HG03108 (cell line): ENCODE data around the gene KCNIP3.

Experiments
- ATAC-seq: cut with Tn5 transposase; IDR thresholded peaks from one replicate; pipeline ENCODE4 v1.9.1; 2021; ENCODE audit warnings: moderate library complexity; ENCODE audit not compliant: unreplicated experiment

KCNIP3 gene

DNA sequence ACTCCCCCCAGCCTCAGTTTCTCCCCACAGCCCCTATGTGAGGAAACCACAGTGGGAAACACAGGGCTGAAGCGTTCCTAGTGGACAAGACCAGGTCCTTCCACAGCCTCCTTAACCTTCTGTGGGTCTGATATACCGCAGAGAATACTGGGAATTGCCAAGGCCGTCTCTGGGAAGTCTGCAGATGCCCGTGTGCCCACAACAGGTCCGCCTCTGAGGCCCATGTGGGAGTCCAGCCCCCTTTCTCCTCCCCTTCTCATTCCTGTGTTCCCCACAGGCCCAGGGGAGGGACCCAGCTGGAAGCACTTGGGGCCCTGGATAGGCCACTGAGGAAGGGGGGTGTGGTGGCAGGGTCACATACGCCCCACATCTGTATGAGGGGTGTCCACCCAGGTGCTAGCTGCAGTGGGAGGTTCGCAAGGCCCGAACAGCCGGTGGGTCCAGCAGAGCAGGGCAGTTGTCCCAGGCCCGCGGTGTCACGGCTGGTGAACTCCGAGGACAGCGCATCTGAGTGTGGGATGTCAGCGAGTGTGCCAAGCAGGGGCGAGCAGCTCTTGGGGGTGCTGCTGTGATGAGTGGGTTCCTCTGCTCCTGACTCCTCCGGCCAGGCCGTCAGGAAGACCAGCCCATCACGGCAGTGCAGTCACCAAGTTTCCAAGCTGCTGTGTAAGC lies 2.4 kb upstream of the KCNIP3 start:
- no peak for ATAC-seq

DNA sequence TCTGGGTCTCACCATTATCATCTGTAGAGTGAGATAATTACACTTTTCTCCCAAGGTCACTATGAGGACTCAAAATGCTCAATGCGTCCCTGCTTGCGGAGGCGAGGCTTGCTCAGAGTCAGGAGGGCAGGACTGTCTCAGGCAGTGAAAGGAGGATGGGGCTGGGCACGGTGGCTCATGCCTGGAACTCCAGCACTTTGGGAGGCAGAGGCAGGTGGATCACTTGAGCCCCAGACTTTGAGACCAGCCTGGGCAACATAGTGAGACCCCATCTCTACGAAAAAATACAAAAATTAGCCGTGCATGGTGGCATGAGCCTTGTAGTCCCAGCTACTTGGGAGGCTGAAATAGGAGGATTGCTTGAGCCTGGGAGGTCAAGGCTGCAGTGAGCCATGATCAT lies 1.8 kb upstream of the KCNIP3 start:
- ATAC-seq, result no peak

DNA sequence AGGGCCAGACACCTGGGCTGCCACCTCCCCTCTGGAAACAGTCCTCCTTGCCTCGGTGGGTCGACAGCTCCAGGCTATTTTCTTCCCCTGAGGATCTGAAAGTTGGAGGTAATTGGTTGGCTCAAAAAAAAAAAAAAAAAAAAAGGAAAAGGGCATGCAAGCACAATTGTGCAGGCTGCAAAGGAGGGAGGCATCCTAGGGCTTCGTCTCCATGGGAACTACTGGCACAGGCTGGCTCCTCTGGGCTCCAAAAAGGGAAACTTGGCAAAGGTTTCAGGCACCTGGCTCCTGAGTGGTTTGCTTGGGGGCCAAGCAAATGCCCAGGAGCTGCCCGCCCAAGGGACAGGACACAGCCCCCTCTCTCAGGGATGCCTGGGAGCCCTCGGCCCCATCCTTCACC lies 1.1 kb upstream of the KCNIP3 start:
- no peak for ATAC-seq

DNA sequence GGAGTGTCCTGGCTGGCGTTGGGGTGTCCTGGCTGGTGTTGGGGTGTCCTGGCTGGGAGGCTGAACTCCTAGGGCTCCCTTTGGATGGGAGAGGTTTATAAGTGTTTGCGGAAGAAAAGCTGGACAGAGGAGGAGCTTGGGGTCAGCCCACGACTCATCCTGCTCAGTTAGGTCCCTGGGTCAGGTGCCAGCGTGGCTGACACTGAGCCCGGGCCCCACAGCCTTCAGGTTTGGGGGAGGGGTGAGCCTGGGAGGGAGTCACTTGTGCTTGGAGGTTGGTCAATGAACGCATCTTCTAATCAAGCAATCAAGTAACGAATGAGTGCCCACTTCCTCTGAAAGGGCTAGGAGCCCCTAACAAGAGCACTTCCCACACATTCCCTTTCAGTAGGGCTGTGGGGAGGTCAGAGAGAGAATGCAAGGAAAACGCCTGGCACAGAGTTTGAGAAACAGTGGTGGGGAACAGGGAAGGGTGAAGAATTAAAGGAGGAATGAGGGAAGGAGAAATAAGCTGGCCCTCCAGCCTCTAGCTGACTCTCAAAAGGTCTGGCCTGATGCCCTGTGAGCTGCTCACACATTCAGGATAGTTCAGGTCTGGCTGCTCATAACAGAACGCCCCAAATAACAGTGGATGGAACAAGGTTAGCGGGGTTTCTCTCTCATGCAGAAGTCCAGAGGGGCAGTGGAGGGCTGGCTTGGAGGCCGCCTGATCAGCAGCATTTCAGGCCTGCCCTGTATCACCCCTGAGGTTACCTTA lies 670 bp downstream of the KCNIP3 start:
- no peak for ATAC-seq

DNA sequence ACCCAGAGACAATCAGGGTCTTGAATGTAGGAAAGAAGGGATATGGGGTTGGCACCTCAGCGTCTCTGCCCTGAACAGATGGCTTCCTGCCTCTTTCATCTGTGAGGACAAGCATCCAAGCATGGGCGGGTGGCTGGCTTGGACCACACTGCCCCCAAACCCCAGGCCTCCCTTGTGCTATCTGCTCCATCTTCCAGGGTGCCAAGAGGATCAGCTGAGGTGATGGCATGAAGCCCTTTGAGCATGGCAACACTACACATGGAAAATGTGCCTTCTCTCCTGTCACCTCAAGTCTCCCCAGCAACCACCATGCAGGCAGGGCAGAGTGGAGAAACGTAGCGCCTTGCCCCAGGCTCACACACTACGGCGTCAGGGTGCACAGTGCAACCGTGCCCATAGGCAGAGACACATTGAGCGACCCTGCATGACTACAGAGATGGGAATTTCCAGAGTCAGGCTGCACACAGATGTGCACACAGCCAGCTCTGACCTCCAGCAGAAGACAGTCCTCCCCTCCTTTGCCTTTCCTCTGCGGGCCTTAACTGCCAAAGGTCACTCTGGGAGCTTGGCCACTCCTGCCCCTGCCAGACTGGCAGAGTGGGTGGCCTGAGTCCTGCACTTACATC lies 1.5 kb downstream of the KCNIP3 start:
- no peak for ATAC-seq

- no peak for ATAC-seq
These were observed 2.8 kb downstream of the KCNIP3 start for GRCh38 chr2:95299961-95300360.

- no peak for ATAC-seq
These were observed 3.3 kb downstream of the KCNIP3 start for GRCh38 chr2:95300450-95300849.

DNA sequence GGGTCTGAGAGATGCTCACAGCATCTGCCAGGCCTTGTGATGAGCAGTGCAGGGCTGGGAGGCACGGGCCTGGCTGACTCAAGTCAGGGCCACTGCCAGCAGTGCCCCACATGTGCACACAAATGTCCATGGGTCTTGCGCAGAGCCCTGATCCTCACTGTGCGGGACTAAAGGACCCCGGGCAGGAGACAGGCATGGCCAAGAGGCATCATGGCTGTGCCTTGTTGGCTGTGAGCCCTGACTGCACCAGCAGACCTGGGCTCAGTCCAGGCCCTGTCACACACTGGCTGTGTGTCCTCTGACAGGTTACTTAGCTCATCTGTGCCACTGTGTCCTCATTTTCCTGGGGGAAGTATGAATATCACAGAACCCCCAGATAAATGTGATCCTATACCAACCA lies 4.0 kb downstream of the KCNIP3 start:
- no peak for ATAC-seq

GRCh38 chr2:95301876-95302641 lies 4.9 kb downstream of the KCNIP3 start:
- ATAC-seq, result no peak

GRCh38 chr2:95303191-95303919 lies 6.2 kb downstream of the KCNIP3 start:
- ATAC-seq, result no peak

- no peak for ATAC-seq
These were observed 8.4 kb downstream of the KCNIP3 start for GRCh38 chr2:95305380-95306061.

GRCh38 chr2:95306336-95306895 lies 9.3 kb downstream of the KCNIP3 start:
- no peak for ATAC-seq

- ATAC-seq, result no peak
These were observed 9.9 kb downstream of the KCNIP3 start for GRCh38 chr2:95307036-95307435.

- no peak for ATAC-seq
These were observed 10.7 kb downstream of the KCNIP3 start for GRCh38 chr2:95307878-95308277.

DNA sequence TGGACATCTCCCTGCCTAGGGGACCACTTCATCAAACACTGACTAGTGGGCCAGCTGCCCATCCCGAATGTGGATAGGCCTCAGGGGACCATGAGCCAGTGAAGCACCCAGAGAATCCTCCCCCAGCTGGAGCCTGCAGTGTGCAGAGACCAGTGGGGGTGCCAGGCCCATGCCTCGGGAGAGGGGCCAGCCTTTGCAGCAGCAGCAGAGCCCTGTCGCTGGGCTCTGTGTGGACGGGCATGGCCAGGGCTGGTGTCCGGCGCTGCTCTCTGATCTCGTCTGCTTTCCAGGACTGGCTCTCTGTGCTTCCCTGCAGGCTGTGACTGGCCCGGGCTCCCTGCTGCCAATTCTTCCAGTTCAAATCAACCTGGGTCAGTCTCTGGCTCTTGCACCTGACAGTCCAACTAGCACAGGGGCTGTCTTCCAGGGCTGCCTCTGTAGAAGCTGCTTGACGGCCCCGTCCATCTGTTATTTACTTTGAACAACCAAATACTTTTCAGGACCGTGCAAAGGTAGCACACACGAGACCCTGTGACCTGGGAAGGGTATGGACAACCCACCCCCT lies 11.4 kb downstream of the KCNIP3 start:
- ATAC-seq, result no peak

- no peak for ATAC-seq
These were observed 12.5 kb downstream of the KCNIP3 start for GRCh38 chr2:95309599-95309998.

- no peak for ATAC-seq
These were observed 13.1 kb downstream of the KCNIP3 start for GRCh38 chr2:95310216-95310615.

- ATAC-seq, result no peak
These were observed 13.5 kb downstream of the KCNIP3 start for GRCh38 chr2:95310651-95311050.

DNA sequence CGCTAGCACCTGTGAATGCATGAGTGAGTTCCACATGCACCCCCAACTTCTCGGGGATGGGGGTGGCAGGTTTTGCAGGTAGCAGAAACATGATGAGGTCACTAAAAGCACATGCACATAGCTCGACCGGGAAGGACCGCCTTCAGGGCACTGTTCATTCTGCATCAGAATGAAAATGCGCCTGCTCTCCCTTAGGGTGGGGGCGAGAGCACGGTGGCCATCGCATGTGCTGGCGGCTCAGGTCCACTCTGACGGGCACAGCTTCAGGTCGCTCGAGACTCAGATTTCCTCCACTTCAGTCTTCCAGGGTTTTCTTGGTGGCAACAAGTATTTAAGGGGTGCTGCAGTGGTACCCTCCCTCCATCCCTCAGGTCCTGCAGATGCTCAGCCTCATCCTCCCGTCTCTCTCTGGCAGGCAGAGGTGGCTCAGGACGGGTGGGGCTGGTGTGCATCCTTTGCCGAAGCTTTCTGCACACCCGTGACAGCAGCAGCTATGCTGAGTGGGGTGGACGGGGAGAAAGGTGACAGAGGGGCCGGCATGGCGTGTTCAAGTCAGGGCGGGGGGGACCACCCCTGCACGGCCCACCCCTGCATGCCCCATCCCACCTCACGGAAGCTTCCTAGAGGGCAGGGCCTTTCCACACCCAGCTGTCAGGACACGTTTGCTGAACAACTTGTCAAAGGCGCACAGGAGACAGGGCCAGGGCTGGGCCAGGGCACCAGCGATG lies 14.8 kb downstream of the KCNIP3 start:
- ATAC-seq, result no peak
